AG10803 (cell line): Measurements from ENCODE around the gene KRTAP9-6.
"Not testable (repeated sequence)": the region's sequence is repeated elsewhere in the genome, so short reads cannot be mapped to it uniquely, and the experiment has no call there.

Experiments used
- DNase-seq: peaks from one replicate; pipeline ENCODE4 v3.0.0; 2010; ENCODE audit warnings: low read depth
- H3K4me3 ChIP-seq: 2 replicates; pipeline ENCODE4 v1.5.1; 2011; ENCODE audit warnings: mild to moderate bottlenecking, low read length, control low read depth
- TF ChIP-seq, protein P1 (sequence below): conservative IDR thresholded peaks from 2 replicates; pipeline ENCODE4 v1.5.1; 2011; ENCODE audit warnings: mild to moderate bottlenecking, low read length, control low read depth, inconsistent platforms

KRTAP9-6 gene

DNA sequence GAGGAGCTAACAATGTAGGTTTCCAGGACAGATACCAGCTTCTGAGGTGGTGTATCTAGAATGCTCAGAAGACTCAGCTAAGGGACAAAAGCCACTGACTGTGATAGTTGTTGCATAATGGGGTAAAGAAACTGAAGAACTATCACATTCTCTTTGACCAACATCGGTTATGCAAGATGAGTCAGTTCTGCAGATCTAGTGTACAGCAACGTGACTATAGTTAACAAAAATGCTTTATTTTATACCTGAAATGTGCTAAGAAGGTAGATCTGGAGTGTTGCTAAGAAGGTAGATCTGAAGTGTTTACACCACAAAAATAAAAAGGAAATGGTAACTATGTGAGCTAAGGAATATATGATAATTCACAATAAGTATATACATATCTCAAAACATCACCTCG lies 2.5 kb downstream of the KRTAP9-6 start:
- H3K4me3 ChIP-seq, result no peak overlapping the region
- TF ChIP-seq, protein P1, sequence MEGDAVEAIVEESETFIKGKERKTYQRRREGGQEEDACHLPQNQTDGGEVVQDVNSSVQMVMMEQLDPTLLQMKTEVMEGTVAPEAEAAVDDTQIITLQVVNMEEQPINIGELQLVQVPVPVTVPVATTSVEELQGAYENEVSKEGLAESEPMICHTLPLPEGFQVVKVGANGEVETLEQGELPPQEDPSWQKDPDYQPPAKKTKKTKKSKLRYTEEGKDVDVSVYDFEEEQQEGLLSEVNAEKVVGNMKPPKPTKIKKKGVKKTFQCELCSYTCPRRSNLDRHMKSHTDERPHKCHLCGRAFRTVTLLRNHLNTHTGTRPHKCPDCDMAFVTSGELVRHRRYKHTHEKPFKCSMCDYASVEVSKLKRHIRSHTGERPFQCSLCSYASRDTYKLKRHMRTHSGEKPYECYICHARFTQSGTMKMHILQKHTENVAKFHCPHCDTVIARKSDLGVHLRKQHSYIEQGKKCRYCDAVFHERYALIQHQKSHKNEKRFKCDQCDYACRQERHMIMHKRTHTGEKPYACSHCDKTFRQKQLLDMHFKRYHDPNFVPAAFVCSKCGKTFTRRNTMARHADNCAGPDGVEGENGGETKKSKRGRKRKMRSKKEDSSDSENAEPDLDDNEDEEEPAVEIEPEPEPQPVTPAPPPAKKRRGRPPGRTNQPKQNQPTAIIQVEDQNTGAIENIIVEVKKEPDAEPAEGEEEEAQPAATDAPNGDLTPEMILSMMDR, result no peak
- DNase-seq, result no peak

DNA sequence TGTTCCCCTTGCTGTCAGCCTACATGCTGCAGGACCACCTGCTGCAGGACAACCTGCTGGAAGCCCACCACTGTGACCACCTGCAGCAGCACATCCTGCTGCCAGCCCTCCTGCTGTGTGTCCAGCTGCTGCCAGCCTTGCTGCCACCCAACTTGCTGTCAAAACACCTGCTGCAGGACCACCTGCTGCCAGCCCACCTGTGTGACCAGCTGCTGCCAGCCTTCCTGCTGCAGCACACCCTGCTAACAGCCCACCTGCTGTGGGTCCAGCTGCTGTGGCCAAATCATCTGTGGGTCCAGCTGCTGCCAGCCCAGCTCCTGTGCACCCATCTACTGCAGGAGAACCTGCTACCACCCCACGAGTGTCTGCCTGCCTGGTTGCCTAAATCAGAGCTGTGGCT lies 6.1 kb downstream of the KRTAP9-6 start:
- H3K4me3 ChIP-seq, result not testable (repeated sequence)

DNA sequence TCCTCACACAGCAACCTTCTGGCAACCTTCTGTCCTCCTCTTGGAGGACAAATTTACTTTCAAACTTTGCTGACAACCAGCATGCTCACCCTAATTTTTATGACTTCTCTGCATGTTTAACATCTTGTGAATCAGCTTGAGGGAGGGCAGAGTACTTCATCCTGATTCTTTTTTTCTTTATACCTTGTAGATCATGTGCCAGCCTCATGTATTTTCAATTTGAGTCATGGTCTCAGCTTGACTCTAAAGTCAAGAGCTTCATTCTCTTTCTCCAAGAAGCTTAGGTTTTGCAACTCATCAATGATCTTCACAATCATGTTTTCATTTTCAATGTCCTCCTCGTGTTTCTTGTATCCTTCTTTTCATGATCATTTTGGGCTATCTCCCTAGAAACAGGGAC lies 6.7 kb downstream of the KRTAP9-6 start:
- TF ChIP-seq, protein P1, result no peak
- no peak overlapping the region for H3K4me3 ChIP-seq
- no peak for DNase-seq

More for the DNA sequence above, 6.1 kb downstream of the KRTAP9-6 start:
- not testable (repeated sequence) for DNase-seq

DNA sequence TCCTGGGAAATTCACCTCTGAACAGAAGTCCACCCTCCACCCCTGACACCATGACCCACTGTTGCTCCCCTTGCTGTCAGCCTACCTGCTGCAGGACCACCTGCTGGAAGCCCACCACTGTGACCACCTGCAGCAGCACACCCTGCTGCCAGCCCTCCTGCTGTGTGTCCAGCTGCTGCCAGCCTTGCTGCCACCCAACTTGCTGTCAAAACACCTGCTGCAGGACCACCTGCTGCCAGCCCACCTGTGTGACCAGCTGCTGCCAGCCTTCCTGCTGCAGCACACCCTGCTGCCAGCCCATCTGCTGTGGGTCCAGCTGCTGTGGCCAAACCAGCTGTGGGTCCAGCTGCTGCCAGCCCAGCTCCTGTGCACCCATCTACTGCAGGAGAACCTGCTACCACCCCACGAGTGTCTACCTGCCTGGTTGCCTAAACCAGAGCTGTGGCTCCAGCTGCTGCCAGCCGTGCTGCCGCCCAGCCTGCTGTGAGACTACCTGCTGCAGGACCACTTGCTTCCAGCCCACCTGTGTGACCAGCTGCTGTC lies 10.5 kb downstream of the KRTAP9-6 start, which contains the start of gene KRTAP9-7:
KRTAP9-7 (plus strand) TSS at position 51 of the 543 bp plus-strand sequence; CDS start at position 51, 0 bp downstream.
- not testable (repeated sequence) for H3K4me3 ChIP-seq, DNase-seq

DNA sequence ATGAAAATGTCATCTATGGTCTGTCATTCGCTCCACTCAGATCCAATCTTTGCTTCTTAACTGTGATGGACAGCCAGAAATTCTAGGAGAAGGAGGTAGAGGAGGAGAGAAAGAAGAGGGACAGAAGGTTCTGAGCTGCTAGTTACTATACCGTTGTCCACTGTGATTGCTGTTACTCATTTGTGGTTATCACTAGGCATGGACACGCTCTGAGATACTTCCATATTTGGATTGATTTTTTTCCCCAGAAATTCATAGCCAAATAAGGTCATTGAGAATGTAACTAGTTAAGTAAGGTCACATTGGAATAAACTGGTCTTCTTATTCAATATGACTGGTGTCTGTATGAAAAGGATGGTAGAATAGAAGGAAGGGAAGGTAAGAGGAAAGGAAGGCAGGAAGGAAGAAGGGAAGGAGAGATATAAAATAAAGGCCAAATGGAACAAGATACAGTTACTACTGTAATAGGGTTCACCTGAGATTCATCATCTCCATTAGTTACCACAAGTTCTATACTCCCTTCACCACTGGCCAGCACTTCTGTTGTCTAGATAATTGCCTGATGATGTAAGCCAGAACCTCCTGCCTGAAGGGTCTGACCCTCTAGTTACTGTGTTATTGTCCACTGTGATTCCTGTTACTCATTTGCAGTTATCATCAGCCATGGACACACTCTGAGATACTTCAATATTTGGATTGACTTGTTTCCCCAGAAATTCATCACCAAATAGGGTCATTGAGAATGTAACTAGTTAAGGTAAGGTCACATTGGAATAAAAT lies 13.2 kb downstream of the KRTAP9-6 start:
- DNase-seq, result no peak
- TF ChIP-seq, protein P1, result no peak
- no peak overlapping the region for H3K4me3 ChIP-seq

DNA sequence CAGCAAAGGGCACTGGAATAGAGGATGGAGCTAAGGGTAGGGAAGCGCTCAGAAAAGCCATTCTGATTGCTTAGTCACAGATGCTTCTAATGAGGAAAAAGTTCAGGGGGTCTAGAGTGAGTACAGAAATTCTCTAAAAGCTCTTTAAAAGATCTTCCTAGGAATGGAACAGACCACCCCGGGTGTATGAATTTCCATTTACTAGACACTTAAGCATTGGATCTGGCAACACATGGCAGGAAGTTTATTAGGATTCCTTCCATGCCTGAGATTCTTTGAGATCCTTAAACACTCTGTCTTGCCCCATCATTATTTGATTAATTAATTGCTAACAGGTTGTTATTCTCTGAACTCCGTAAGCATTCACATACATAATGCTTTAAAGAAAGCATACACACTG lies 18.9 kb downstream of the KRTAP9-6 start:
- H3K4me3 ChIP-seq, result no peak overlapping the region
- TF ChIP-seq, protein P1, result no peak
- DNase-seq, result peak; percentile 93

DNA sequence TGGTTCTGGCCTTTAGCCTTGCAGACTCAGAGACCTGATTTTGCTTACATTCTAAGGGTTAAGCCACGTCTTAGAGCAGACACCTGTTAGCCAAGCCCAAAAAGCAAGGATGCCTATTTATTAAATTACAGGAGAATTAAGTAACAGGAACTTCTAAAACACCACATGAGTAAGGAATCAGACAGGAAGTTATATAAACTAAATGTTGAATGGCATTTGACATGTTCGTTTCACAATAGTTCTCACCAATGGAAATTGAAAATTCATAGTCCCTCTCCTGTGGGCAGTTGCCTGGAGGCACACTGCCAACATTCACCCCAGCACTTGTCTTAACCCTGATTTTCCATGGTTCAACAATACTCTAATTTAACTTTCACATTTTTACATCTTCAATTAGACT lies 19.4 kb downstream of the KRTAP9-6 start:
- peak; percentile 55 for DNase-seq
- TF ChIP-seq, protein P1, result no peak
- no peak overlapping the region for H3K4me3 ChIP-seq

DNA sequence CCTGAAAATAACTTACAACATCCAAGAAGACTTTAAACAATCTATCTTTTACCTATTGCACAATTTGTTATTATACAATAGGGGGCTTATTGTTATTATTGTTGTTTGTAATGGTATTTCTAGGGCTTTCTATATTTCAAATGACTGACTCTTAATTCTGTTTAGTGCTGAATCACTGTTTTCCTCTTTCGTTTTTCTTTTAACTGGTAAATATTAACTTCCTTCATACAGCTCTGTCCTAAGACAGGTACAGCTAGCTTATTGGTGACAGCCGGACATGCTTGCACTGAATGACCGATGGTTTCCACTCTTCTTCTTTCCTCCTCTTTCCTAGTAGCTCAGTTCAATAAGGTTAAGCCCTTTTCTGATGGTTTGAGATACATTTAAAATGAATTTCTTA lies 21.9 kb downstream of the KRTAP9-6 start:
- DNase-seq, result no peak
- TF ChIP-seq, protein P1, result no peak
- no peak overlapping the region for H3K4me3 ChIP-seq
